LNCAP (cell line): ENCODE measurements around the gene ABCG5.

Experiments used
- CTCF ChIP-seq: fragments of 450-650 bp; IDR thresholded peaks from 2 replicates; pipeline ENCODE4 v1.5.1; 2017; ENCODE audit warnings: mild to moderate bottlenecking

ABCG5 gene

GRCh38 chr2:43826305-43827250 lies 12.1 kb downstream of the ABCG5 start:
- no peak for TF ChIP-seq CTCF

- no peak for TF ChIP-seq CTCF
Measured at GRCh38 chr2:43825841-43826240, 12.8 kb downstream of the ABCG5 start.

- no peak for TF ChIP-seq CTCF
Measured at GRCh38 chr2:43824951-43825493, 13.6 kb downstream of the ABCG5 start.

- no peak for TF ChIP-seq CTCF
Measured at GRCh38 chr2:43824512-43824911, 14.1 kb downstream of the ABCG5 start.

- TF ChIP-seq CTCF, result no peak
Measured at GRCh38 chr2:43823751-43824150, 14.9 kb downstream of the ABCG5 start.

GRCh38 chr2:43822839-43823238 lies 15.8 kb downstream of the ABCG5 start:
- no peak for TF ChIP-seq CTCF

- TF ChIP-seq CTCF, result no peak
Measured at GRCh38 chr2:43819491-43820163, 19.0 kb downstream of the ABCG5 start.
